Activated T-helper 1 cell treated with Interleukin-2 at 50 U/mL for 16 hours (primary cell): ENCODE data around the gene FNDC4.
"Not testable (repeated sequence)": the region's sequence is repeated elsewhere in the genome, so short reads cannot be mapped to it uniquely, and the experiment has no call there.

Source experiments
- DNase-seq: peaks from one replicate; pipeline ENCODE4 v3.0.0-alpha.2; 2020; ENCODE audit warnings: low read depth

The FNDC4 gene

GRCh38 chr2:27494944-27495554, at the start of gene FNDC4:
Gene FNDC4, minus strand, starts transcription at chr2:27495200. Its CDS starts 521 bp downstream, at chr2:27494679.
- no peak for DNase-seq

GRCh38 chr2:27544143-27544821, 49.3 kb upstream of the FNDC4 start:
- DNase-seq = no peak

- not testable (repeated sequence) for DNase-seq
Measured at GRCh38 chr2:27539649-27540048, 44.6 kb upstream of the FNDC4 start.

GRCh38 chr2:27538839-27539450, 43.9 kb upstream of the FNDC4 start:
- DNase-seq = not testable (repeated sequence)

- DNase-seq = no peak
Measured at GRCh38 chr2:27537287-27537686, 42.3 kb upstream of the FNDC4 start.

- DNase-seq = no peak
Measured at GRCh38 chr2:27531983-27532382, 37.0 kb upstream of the FNDC4 start.

- no peak for DNase-seq
Measured at GRCh38 chr2:27527182-27527581, 32.2 kb upstream of the FNDC4 start.

GRCh38 chr2:27522400-27522945, 27.5 kb upstream of the FNDC4 start:
- no peak for DNase-seq

GRCh38 chr2:27520316-27520715, 25.3 kb upstream of the FNDC4 start:
- DNase-seq = no peak

GRCh38 chr2:27518782-27519113, 23.7 kb upstream of the FNDC4 start:
- DNase-seq = no peak

- DNase-seq = no peak
Measured at GRCh38 chr2:27518113-27518781, 23.2 kb upstream of the FNDC4 start.

- no peak for DNase-seq
Measured at GRCh38 chr2:27509326-27509725, 14.3 kb upstream of the FNDC4 start.

GRCh38 chr2:27507293-27507692, 12.3 kb upstream of the FNDC4 start:
- DNase-seq = no peak

- no peak for DNase-seq
Measured at GRCh38 chr2:27506587-27506986, 11.6 kb upstream of the FNDC4 start.

GRCh38 chr2:27502142-27502541, 7.1 kb upstream of the FNDC4 start:
- no peak for DNase-seq

GRCh38 chr2:27501042-27501441, 6.0 kb upstream of the FNDC4 start:
- no peak for DNase-seq

GRCh38 chr2:27498975-27499374, 4.0 kb upstream of the FNDC4 start:
- no peak for DNase-seq

- no peak for DNase-seq
Measured at GRCh38 chr2:27497288-27497627, 2.3 kb upstream of the FNDC4 start.

GRCh38 chr2:27496357-27497287, 1.6 kb upstream of the FNDC4 start, which contains the start of gene GCKR:
Gene GCKR, plus strand, starts transcription at chr2:27496839. Its CDS starts 66 bp downstream, at chr2:27496905.
- no peak for DNase-seq

GRCh38 chr2:27495840-27496356, 898 bp upstream of the FNDC4 start:
- DNase-seq = no peak

GRCh38 chr2:27494284-27494943, 586 bp downstream of the FNDC4 start:
- no peak for DNase-seq
